Activated CD4-positive, alpha-beta memory T cell treated with anti-CD3 and anti-CD28 coated beads, Interleukin-2, amount 10 ng/mL, durations not matched to agents 7 days and 5 days (primary cell): Measurements from ENCODE around the gene CCL22. TPM values are rescaled to one million over a fixed set of nuclear protein-coding genes. Genes with fewer than 3 reads are reported as not detected.

Source experiments
- CTCF ChIA-PET: fragments of 350-600 bp; sonication (Branson Sonifier 250); formaldehyde crosslinking; loops from one replicate; lab custom pipeline; 2021; ENCODE audit warnings: antibody characterized with exemption, inconsistent platforms; lab: Charles Lee
- POLR2A ChIA-PET: fragments of 350-600 bp; sonication (Branson Sonifier 250); formaldehyde crosslinking; loops from one replicate; lab custom pipeline; 2021; ENCODE audit warnings: antibody characterized with exemption; lab: Charles Lee
- DNase-seq: peaks from one replicate; pipeline ENCODE4 v3.0.0-alpha.2; 2020
- H3K27ac Mint-ChIP-seq: one replicate; pipeline ENCODE4 v1.8.0; 2021; ENCODE audit warnings: mild to moderate bottlenecking, mixed read lengths
- H3K27me3 Mint-ChIP-seq: one replicate; pipeline ENCODE4 v1.8.0; 2021; ENCODE audit warnings: mixed read lengths
- H3K36me3 Mint-ChIP-seq: one replicate; pipeline ENCODE4 v1.8.0; 2021; ENCODE audit warnings: low read depth, mixed read lengths
- H3K4me1 Mint-ChIP-seq: one replicate; pipeline ENCODE4 v1.8.0; 2021; ENCODE audit warnings: mixed read lengths
- H3K4me3 Mint-ChIP-seq: one replicate; pipeline ENCODE4 v1.8.0; 2021; ENCODE audit warnings: mild to moderate bottlenecking, mixed read lengths
- H3K9me3 Mint-ChIP-seq: one replicate; pipeline ENCODE4 v1.8.0; 2021; ENCODE audit warnings: mixed read lengths
- total RNA-seq, 2 experiments: library from RNA; stranded (reverse); gene quantifications; one replicate each; pipeline ENCODE4 v1.2.3, GENCODE V29; 2021

CCL22 gene
- total RNA-seq, 2 experiments from 2014 or later, result 0.10 TPM; not detected in 1

- H3K4me3 Mint-ChIP-seq, result no peak overlapping the region
- POLR2A ChIA-PET, result interaction anchor here (0.6 kb wide), 1 partner anchor 122 kb away, joined by 3 read pairs; no protein-coding TSS in a partner anchor
- H3K27me3 Mint-ChIP-seq, result peaks cover 25% of the 10 kb centered on the region
- H3K4me1 Mint-ChIP-seq, result peaks cover 2% of the 10 kb centered on the region
- H3K9me3 Mint-ChIP-seq, result no peaks in the 10 kb centered on the region
- H3K36me3 Mint-ChIP-seq, result no peaks in the 10 kb centered on the region
- DNase-seq, result no peak
- no peak overlapping the region for H3K27ac Mint-ChIP-seq
- CTCF ChIA-PET, result no interaction called here
Measured at GRCh38 chr16:57354311-57354710, 4.3 kb upstream of the CCL22 start.

GRCh38 chr16:57355898-57356414, 2.6 kb upstream of the CCL22 start:
- Mint-ChIP-seq H3K4me3 (no peak overlapping the region), H3K27me3 (peaks cover 15% of the 10 kb centered on the region), H3K36me3 (no peaks in the 10 kb centered on the region), H3K4me1 (no peaks in the 10 kb centered on the region), H3K27ac (no peak overlapping the region), H3K9me3 (no peaks in the 10 kb centered on the region)
- no peak for DNase-seq
- ChIA-PET POLR2A (no interaction called here), CTCF (no interaction called here)

- DNase-seq, result no peak
- POLR2A ChIA-PET, result no interaction called here
- H3K27me3 Mint-ChIP-seq, result peaks cover 15% of the 10 kb centered on the region
- H3K9me3 Mint-ChIP-seq, result no peaks in the 10 kb centered on the region
- CTCF ChIA-PET, result no interaction called here
- no peaks in the 10 kb centered on the region for H3K4me1 Mint-ChIP-seq
- no peak overlapping the region for H3K27ac Mint-ChIP-seq
- no peaks in the 10 kb centered on the region for H3K36me3 Mint-ChIP-seq
- H3K4me3 Mint-ChIP-seq, result no peak overlapping the region
Measured at GRCh38 chr16:57356547-57356946, 2.0 kb upstream of the CCL22 start.

GRCh38 chr16:57357330-57358085, 1.1 kb upstream of the CCL22 start:
- Mint-ChIP-seq H3K27ac (no peak overlapping the region), H3K4me3 (no peak overlapping the region), H3K9me3 (no peaks in the 10 kb centered on the region), H3K36me3 (no peaks in the 10 kb centered on the region), H3K27me3 (peaks cover 8% of the 10 kb centered on the region), H3K4me1 (no peaks in the 10 kb centered on the region)
- CTCF ChIA-PET, result no interaction called here
- POLR2A ChIA-PET, result no interaction called here
- no peak for DNase-seq

- ChIA-PET CTCF (no interaction called here), POLR2A (no interaction called here)
- peaks cover 7% of the 10 kb centered on the region for H3K27me3 Mint-ChIP-seq
- DNase-seq, result no peak
- H3K4me3 Mint-ChIP-seq, result no peak overlapping the region
- no peaks in the 10 kb centered on the region for H3K36me3 Mint-ChIP-seq
- no peaks in the 10 kb centered on the region for H3K4me1 Mint-ChIP-seq
- H3K27ac Mint-ChIP-seq, result no peak overlapping the region
- no peaks in the 10 kb centered on the region for H3K9me3 Mint-ChIP-seq
Measured at GRCh38 chr16:57358086-57358420, 530 bp upstream of the CCL22 start.

GRCh38 chr16:57360321-57360935, 1.8 kb downstream of the CCL22 start:
- no peaks in the 10 kb centered on the region for H3K4me1 Mint-ChIP-seq
- no peaks in the 10 kb centered on the region for H3K36me3 Mint-ChIP-seq
- CTCF ChIA-PET, result no interaction called here
- H3K27ac Mint-ChIP-seq, result no peak overlapping the region
- H3K9me3 Mint-ChIP-seq, result no peaks in the 10 kb centered on the region
- DNase-seq, result no peak
- H3K4me3 Mint-ChIP-seq, result no peak overlapping the region
- H3K27me3 Mint-ChIP-seq, result peaks cover 11% of the 10 kb centered on the region
- POLR2A ChIA-PET, result no interaction called here

- no peak for DNase-seq
- Mint-ChIP-seq H3K4me3 (no peak overlapping the region), H3K4me1 (no peaks in the 10 kb centered on the region), H3K36me3 (no peaks in the 10 kb centered on the region), H3K9me3 (no peaks in the 10 kb centered on the region), H3K27me3 (peaks cover 12% of the 10 kb centered on the region), H3K27ac (no peak overlapping the region)
- ChIA-PET POLR2A (no interaction called here), CTCF (no interaction called here)
Measured at GRCh38 chr16:57361404-57361803, 2.8 kb downstream of the CCL22 start.

GRCh38 chr16:57364143-57364542, 5.6 kb downstream of the CCL22 start:
- no peaks in the 10 kb centered on the region for H3K36me3 Mint-ChIP-seq
- no peak overlapping the region for H3K27ac Mint-ChIP-seq
- CTCF ChIA-PET, result no interaction called here
- no peak overlapping the region for H3K4me3 Mint-ChIP-seq
- no peaks in the 10 kb centered on the region for H3K9me3 Mint-ChIP-seq
- no peak for DNase-seq
- POLR2A ChIA-PET, result no interaction called here
- peaks cover 21% of the 10 kb centered on the region for H3K27me3 Mint-ChIP-seq
- no peaks in the 10 kb centered on the region for H3K4me1 Mint-ChIP-seq

GRCh38 chr16:57366544-57367040, 8.0 kb downstream of the CCL22 start:
- CTCF ChIA-PET, result no interaction called here
- H3K4me1 Mint-ChIP-seq, result no peaks in the 10 kb centered on the region
- peaks cover 24% of the 10 kb centered on the region for H3K27me3 Mint-ChIP-seq
- DNase-seq, result no peak
- no peaks in the 10 kb centered on the region for H3K36me3 Mint-ChIP-seq
- no peak overlapping the region for H3K4me3 Mint-ChIP-seq
- no peak overlapping the region for H3K27ac Mint-ChIP-seq
- POLR2A ChIA-PET, result interaction anchor here (0.6 kb wide), 1 partner anchor 98 kb away, joined by 3 read pairs; no protein-coding TSS in a partner anchor
- H3K9me3 Mint-ChIP-seq, result no peaks in the 10 kb centered on the region

GRCh38 chr16:57367116-57367752, 8.7 kb downstream of the CCL22 start:
- no peak for DNase-seq
- peaks cover 24% of the 10 kb centered on the region for H3K27me3 Mint-ChIP-seq
- no peak overlapping the region for H3K4me3 Mint-ChIP-seq
- no peaks in the 10 kb centered on the region for H3K9me3 Mint-ChIP-seq
- H3K4me1 Mint-ChIP-seq, result no peaks in the 10 kb centered on the region
- POLR2A ChIA-PET, result no interaction called here
- CTCF ChIA-PET, result no interaction called here
- H3K27ac Mint-ChIP-seq, result no peak overlapping the region
- no peaks in the 10 kb centered on the region for H3K36me3 Mint-ChIP-seq

- no peaks in the 10 kb centered on the region for H3K36me3 Mint-ChIP-seq
- POLR2A ChIA-PET, result no interaction called here
- H3K27me3 Mint-ChIP-seq, result peaks cover 16% of the 10 kb centered on the region
Measured at GRCh38 chr16:57371494-57372371, 13.2 kb downstream of the CCL22 start.

GRCh38 chr16:57372372-57373116, 14.0 kb downstream of the CCL22 start, which contains the start of gene CX3CL1:
Gene CX3CL1, plus strand, starts transcription at chr16:57372490. Its CDS starts 79 bp downstream, at chr16:57372569.
- CTCF ChIA-PET, result no interaction called here
- Mint-ChIP-seq H3K4me1 (peaks cover 4% of the 10 kb centered on the region), H3K27me3 (peaks cover 10% of the 10 kb centered on the region), H3K27ac (no peak within 1 kb of the TSS), H3K36me3 (no peaks in the 10 kb centered on the region), H3K4me3 (no peak within 1 kb of the TSS), H3K9me3 (no peaks in the 10 kb centered on the region)
- POLR2A ChIA-PET, result interaction anchor here (0.6 kb wide), 1 partner anchor 112 kb away, joined by 3 read pairs; no protein-coding TSS in a partner anchor
- DNase-seq, result no peak

More at GRCh38 chr16:57371494-57372371, 13.2 kb downstream of the CCL22 start:
- H3K4me1 Mint-ChIP-seq, result no peaks in the 10 kb centered on the region
- no peak for DNase-seq
- no peak overlapping the region for H3K27ac Mint-ChIP-seq
- no peaks in the 10 kb centered on the region for H3K9me3 Mint-ChIP-seq
- CTCF ChIA-PET, result no interaction called here
- H3K4me3 Mint-ChIP-seq, result no peak overlapping the region
